Measurements from ENCODE around the gene S100A10.

S100A10 gene

GRCh38 chr1:151988405-151988923, 5.2 kb downstream of the S100A10 start:
- no peak for DNase-seq (ENCODE audit: low spot score)

- peak; percentile 19 for DNase-seq (ENCODE audit: low spot score)
Observed at GRCh38 chr1:151986501-151987190, 7.0 kb downstream of the S100A10 start.

DNA sequence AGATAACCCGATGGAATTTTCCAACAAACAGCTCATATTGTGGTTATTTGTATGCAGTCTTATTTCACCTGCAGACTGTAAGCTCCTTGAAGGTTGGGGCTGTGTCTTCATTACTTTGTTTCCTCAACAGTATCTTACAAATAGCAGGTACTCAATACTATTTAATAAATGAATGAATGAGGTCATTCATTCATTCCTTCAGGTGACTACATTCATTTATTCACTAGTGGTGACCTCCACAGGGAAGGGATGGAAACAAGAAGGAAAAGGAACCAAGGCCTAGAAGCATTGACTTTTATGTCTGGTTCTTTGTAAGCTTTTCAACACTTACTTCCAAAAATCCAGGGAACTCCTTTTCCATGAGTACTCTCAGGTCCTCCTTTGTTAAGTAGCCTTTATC, 7.9 kb downstream of the S100A10 start:
- no peak for DNase-seq (ENCODE audit: low spot score)

DNA sequence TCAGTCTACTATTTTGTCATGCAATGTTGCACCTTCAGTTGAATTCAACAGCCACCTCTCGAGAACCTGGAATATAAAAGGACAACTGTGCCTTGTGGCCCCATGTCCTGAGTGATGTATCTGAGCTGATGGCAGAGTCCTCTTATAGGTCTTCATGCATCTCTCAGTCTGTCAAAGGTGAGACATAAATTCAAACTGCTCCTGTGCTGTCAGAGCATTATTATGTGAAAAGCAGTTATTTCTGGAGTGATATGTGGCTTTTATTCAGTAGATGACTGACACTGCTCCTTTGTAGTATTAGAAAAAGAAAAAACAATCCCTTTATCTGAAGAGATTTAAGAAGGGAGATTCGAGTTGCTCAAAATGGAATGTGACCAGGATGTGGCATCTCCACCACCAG, 8.4 kb downstream of the S100A10 start:
- no peak for DNase-seq (ENCODE audit: low spot score)

GRCh38 chr1:151984313-151984956, 9.2 kb downstream of the S100A10 start:
- peak; percentile 12 for DNase-seq (ENCODE audit: low spot score)

- no peak for DNase-seq (ENCODE audit: low spot score)
Observed at GRCh38 chr1:151982300-151983005, 11.2 kb downstream of the S100A10 start.

GRCh38 chr1:151981178-151981525, 12.5 kb downstream of the S100A10 start:
- no peak for DNase-seq (ENCODE audit: low spot score)

- DNase-seq (ENCODE audit: low spot score), result no peak
Observed at GRCh38 chr1:151980287-151981177, 13.1 kb downstream of the S100A10 start.

DNA sequence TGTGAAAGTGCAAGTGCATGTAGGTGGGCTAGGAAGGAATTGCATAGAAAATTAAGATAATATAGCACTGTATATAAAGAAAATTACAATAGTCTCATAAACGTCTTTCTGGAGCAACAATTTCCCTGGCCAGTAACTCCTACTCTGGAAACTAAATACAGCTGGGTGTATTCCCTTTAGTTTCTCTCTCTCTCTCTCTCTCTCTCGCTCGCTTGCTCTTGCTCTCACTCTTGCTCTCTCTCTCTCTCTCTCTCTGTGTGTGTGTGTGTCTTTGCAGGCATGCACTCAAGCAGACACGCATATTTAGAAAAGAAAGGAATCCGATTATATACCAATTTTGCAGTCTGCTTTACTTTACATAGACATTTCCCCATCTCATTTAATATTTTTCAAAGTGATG, 14.7 kb downstream of the S100A10 start:
- DNase-seq (ENCODE audit: low spot score), result no peak

DNA sequence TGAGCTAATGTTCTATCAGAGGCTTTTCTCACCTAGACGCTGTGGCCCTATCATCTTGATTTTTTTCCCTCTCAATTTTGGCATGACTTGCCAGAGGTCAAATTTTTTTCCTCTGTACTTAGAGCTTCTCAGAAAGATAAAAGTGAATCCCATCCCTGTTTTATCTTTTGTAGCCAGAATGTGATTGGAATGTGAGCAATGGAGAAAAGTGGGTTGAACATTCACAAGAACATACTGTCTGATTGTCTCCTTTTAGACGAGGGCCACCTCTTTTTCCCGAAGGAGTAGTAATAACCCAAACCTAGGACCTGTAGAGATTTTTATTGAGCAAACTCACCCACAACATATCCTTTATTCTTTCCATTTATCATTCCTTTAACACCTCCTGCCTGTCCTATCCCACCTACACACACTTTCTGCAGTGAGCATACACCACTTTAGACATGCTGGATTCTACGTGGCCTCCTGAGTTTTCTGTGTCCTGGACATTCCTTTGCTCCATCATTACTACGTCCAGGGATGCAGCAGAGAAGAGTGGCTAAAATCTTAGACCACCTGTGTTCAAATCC, 15.9 kb downstream of the S100A10 start:
- no peak for DNase-seq (ENCODE audit: low spot score)

- DNase-seq (ENCODE audit: low spot score), result no peak
Observed at GRCh38 chr1:151976858-151977257, 16.8 kb downstream of the S100A10 start.

- no peak for DNase-seq (ENCODE audit: low spot score)
Observed at GRCh38 chr1:151976015-151976343, 17.7 kb downstream of the S100A10 start.

GRCh38 chr1:151975311-151976014, 18.2 kb downstream of the S100A10 start:
- DNase-seq (ENCODE audit: low spot score), result no peak

DNA sequence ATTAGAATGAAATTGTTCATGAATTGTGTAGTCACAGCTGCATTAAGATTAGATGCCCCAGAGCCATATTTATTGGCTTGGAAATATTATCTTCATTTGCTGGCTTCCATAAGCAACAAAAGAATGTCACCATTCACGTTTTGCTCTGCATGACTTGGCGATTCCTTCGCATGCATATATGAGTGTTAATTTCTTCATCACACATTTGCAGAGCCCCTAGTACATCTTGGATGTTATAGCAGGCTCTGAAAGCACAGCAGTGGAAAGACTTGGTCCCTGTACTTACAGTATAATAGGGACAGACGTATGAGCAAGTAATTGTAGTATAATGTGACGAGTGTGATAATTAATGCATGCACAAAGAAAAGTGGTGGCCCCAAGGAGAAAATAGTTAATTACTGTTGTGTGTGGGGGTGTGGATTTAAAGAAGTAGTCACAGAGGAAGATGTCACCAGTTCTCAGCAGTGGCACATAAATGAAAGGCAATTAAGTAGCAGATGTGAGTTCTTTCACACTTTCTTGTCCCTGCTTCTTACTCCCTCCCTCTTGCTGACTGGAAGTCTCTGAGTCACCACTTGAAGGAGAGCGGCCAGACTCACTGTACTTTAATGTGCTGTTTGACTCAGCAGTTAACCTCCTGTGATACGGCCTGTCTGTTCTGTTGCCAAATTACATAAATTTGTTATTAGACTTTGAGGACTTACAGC, 21.0 kb downstream of the S100A10 start:
- DNase-seq (ENCODE audit: low spot score), result no peak

- DNase-seq (ENCODE audit: low spot score), result no peak
Observed at GRCh38 chr1:151970626-151971025, 23.0 kb downstream of the S100A10 start.

GRCh38 chr1:151970128-151970527, 23.5 kb downstream of the S100A10 start:
- DNase-seq (ENCODE audit: low spot score), result no peak

GRCh38 chr1:151968791-151969399, 24.8 kb downstream of the S100A10 start:
- no peak for DNase-seq (ENCODE audit: low spot score)

DNA sequence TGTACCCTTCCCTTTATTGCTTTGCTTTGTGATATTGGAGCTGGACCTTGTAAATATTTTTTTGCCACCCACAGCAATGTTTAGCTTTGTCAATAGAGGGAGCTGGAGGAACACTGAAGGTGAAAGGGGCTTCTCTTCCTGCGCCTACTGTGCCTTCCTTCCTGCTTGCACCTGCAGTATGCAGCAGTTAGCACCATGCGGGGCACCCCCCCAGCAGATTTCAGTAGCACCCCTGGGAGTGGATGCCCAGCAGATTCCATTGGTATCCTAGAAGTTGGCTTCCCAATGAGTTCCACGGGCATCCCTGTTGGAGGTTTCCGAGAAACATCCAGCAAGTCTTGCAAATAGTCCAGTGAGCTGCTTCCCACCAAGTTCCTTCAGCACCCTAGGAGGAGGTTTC, 25.6 kb downstream of the S100A10 start:
- DNase-seq (ENCODE audit: low spot score), result peak; percentile 61

DNA sequence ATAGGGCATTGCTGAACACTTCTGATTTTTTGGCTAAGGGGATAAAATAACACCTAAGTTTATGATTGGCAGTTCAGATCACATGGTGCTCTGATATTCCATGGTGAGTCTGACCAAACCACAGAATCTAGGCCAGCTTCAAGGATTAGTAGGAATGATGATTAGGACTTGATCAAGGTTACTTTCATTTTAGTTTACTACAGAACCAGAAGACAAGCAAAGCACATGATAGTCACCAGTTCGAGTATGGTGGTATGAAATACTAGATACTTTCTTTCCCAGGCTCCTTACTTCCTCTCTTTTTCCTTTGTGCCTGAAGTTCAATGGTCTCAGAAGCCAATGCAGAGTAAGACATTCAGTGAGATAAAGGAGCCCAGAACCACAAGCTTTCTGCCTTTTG, 26.6 kb downstream of the S100A10 start:
- DNase-seq (ENCODE audit: low spot score), result no peak

DNA sequence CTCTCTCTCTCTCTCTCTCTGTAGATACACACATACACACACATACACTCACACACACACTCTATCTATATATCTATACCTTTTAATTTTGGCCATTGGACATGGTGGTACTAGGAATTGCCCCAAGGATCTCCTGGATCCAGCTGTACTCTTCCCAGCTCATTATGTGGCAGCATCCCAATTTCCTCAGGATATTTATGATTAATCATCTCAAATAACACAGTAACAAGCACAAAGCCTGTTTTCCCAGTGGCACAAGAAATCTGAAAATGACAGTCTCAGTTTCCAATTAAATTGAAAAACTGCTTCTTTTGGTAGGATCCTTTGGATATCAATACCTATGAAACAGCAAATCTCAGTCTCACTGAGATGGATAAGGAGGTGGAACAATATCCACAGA, 27.6 kb downstream of the S100A10 start:
- no peak for DNase-seq (ENCODE audit: low spot score)
